GM23338 (cell line): ENCODE data around the gene TRABD2A. TPM values are rescaled to one million over a fixed set of nuclear protein-coding genes. Genes with fewer than 3 reads are reported as not detected.

Source experiments
- ATAC-seq: fragments of 200-7000 bp; cut with Tn5 transposase; 3 replicates; pipeline ENCODE4 v1.9.1; 2020
- DNase-seq: peaks from one replicate; pipeline ENCODE4 v3.0.0-alpha.2; 2015; ENCODE audit warnings: low spot score
- H2AFZ ChIP-seq: fragments of 200-600 bp; sonication (generic); 2 replicates; pipeline ENCODE4 v1.8.0; 2016; ENCODE audit warnings: antibody characterized with exemption, mild to moderate bottlenecking, moderate library complexity
- H3F3A ChIP-seq: fragments of 200-600 bp; sonication (generic); replicated peaks from 2 replicates; pipeline ENCODE4 v1.8.0; 2017; ENCODE audit warnings: antibody characterized with exemption, mixed run types, low read depth
- H3K27ac ChIP-seq: fragments of 200-600 bp; sonication (generic); 2 replicates; pipeline ENCODE4 v1.6.1; 2016; ENCODE audit warnings: low read depth
- H3K27me3 ChIP-seq: fragments of 200-600 bp; sonication (generic); 2 replicates; pipeline ENCODE4 v1.8.0; 2016; ENCODE audit warnings: mild to moderate bottlenecking, mixed run types, moderate library complexity; ENCODE audit not compliant: insufficient read depth
- H3K36me3 ChIP-seq: fragments of 200-600 bp; sonication (generic); 2 replicates; pipeline ENCODE4 v1.8.0; 2016; ENCODE audit warnings: mild to moderate bottlenecking; ENCODE audit not compliant: insufficient read depth
- H3K4me1 ChIP-seq: fragments of 200-600 bp; sonication (generic); 2 replicates; pipeline ENCODE4 v1.8.0; 2016; ENCODE audit warnings: mild to moderate bottlenecking, moderate library complexity; ENCODE audit not compliant: insufficient read depth
- H3K4me2 ChIP-seq: fragments of 200-600 bp; sonication (generic); 2 replicates; pipeline ENCODE4 v1.7.1; 2017; ENCODE audit warnings: mixed run types
- H3K4me3 ChIP-seq: fragments of 200-600 bp; sonication (generic); 2 replicates; pipeline ENCODE4 v1.6.1; 2016; ENCODE audit warnings: mixed run types
- H3K79me2 ChIP-seq: fragments of 200-600 bp; sonication (generic); replicated peaks from 2 replicates; pipeline ENCODE4 v1.8.0; 2017; ENCODE audit warnings: mild to moderate bottlenecking; ENCODE audit not compliant: insufficient read depth
- H3K9me2 ChIP-seq: fragments of 200-600 bp; sonication (generic); 2 replicates; pipeline ENCODE4 v1.8.0; 2017; ENCODE audit not compliant: insufficient read depth
- H4K20me1 ChIP-seq: fragments of 200-600 bp; sonication (generic); replicated peaks from 2 replicates; pipeline ENCODE4 v1.8.0; 2017; ENCODE audit warnings: mild to moderate bottlenecking; ENCODE audit not compliant: insufficient read depth
- H3K27ac Mint-ChIP-seq: 2 replicates; pipeline ENCODE4 v1.8.0; 2020; ENCODE audit warnings: inconsistent platforms, mild to moderate bottlenecking, moderate library complexity, mixed read lengths
- H3K27me3 Mint-ChIP-seq: 3 replicates; pipeline ENCODE4 v1.8.0; 2022; ENCODE audit warnings: low read depth, mild to moderate bottlenecking, moderate library complexity, mixed read lengths, inconsistent platforms; ENCODE audit not compliant: insufficient read depth, poor library complexity
- H3K36me3 Mint-ChIP-seq: 3 replicates; pipeline ENCODE4 v1.8.0; 2021; ENCODE audit warnings: low read depth, mild to moderate bottlenecking, inconsistent platforms, moderate library complexity, mixed read lengths
- H3K4me1 Mint-ChIP-seq: 3 replicates; pipeline ENCODE4 v1.8.0; 2020; ENCODE audit warnings: mild to moderate bottlenecking, inconsistent platforms, mixed read lengths
- H3K4me3 Mint-ChIP-seq: 3 replicates; pipeline ENCODE4 v1.8.0; 2021; ENCODE audit warnings: moderate library complexity, mild to moderate bottlenecking, inconsistent platforms, mixed read lengths
- H3K9me3 Mint-ChIP-seq: 3 replicates; pipeline ENCODE4 v1.8.0; 2020; ENCODE audit warnings: moderate library complexity, mild to moderate bottlenecking, inconsistent platforms, mixed read lengths
- CREB1 ChIP-seq: fragments of 250-450 bp; sonication (Bioruptor Pico); IDR thresholded peaks from 2 replicates; pipeline ENCODE4 v1.5.0; 2020; ENCODE audit warnings: low read depth, mild to moderate bottlenecking, moderate library complexity
- EZH2 ChIP-seq: fragments of 200-600 bp; sonication (generic); IDR thresholded peaks from one replicate; pipeline ENCODE4 v1.8.0; 2017; ENCODE audit warnings: antibody characterized with exemption, mild to moderate bottlenecking, low read depth; ENCODE audit not compliant: unreplicated experiment
- EZH2phosphoT487 ChIP-seq: fragments of 200-600 bp; sonication (generic); IDR thresholded peaks from one replicate; pipeline ENCODE4 v1.8.1; 2018; ENCODE audit warnings: antibody characterized with exemption; ENCODE audit not compliant: unreplicated experiment
- JUNB ChIP-seq: IDR thresholded peaks from one replicate; pipeline ENCODE4 v1.6.1; 2016; ENCODE audit warnings: antibody characterized with exemption; ENCODE audit not compliant: unreplicated experiment
- NANOG ChIP-seq: IDR thresholded peaks from 2 replicates; pipeline ENCODE4 v1.6.1; 2016; ENCODE audit warnings: antibody characterized with exemption, borderline replicate concordance
- REST ChIP-seq: IDR thresholded peaks from one replicate; pipeline ENCODE4 v1.6.1; 2018; ENCODE audit warnings: antibody characterized with exemption; ENCODE audit not compliant: unreplicated experiment
- ZNF331 ChIP-seq: fragments of 250-450 bp; sonication (Bioruptor Pico); IDR thresholded peaks from 2 replicates; pipeline ENCODE4 v1.5.0; 2020; ENCODE audit warnings: low read depth, mild to moderate bottlenecking, moderate library complexity
- ZNF462 ChIP-seq: fragments of 250-450 bp; sonication (Bioruptor Pico); IDR thresholded peaks from 2 replicates; pipeline ENCODE4 v1.5.0; 2020; ENCODE audit warnings: mild to moderate bottlenecking, moderate library complexity
- polyA plus RNA-seq: library from polyadenylated mRNA; unstranded; fragments of >200 nt; fragmentation: Nextera tagmentation; extraction: Ambion mirVana; gene quantifications from 2 replicates; pipeline ENCODE4 v1.2.1, GENCODE V29; 2016
- total RNA-seq: library from RNA; depleted of rRNA; stranded (reverse); fragments of >200 nt; shearing (Covaris generic); gene quantifications from 2 replicates; pipeline ENCODE4 v1.2.3, GENCODE V29; 2014

The TRABD2A gene
- total and polyA plus RNA-seq, 2 experiments from 2014 or later: 5.5 to 12.1 TPM

GRCh38 chr2:84874381-84875212, 6.3 kb downstream of the TRABD2A start:
- no peak for DNase-seq
- ATAC-seq: no peak
- H3K36me3 ChIP-seq: no peaks in the 10 kb centered on the region
- no peaks in the 10 kb centered on the region for H3K4me1 Mint-ChIP-seq
- no peaks in the 10 kb centered on the region for H3K9me2 ChIP-seq
- no peak overlapping the region for H3K4me3 Mint-ChIP-seq
- no peak overlapping the region for H3K4me2 ChIP-seq
- H3K27ac ChIP-seq: no peak overlapping the region
- H3K27me3 Mint-ChIP-seq: peaks cover 28% of the 10 kb centered on the region
- H4K20me1 ChIP-seq: peaks cover 5% of the 10 kb centered on the region; the same call in 1 of the 2 replicates
- H3K27ac Mint-ChIP-seq: no peak overlapping the region
- 0 out of 2 replicates have a peak, but pooled peaks cover 3% of the 10 kb centered on the region for H3F3A ChIP-seq
- H3K27me3 ChIP-seq: peaks cover 35% of the 10 kb centered on the region
- no peak overlapping the region for H2AFZ ChIP-seq
- H3K4me3 ChIP-seq: no peak overlapping the region
- no peaks in the 10 kb centered on the region; the same call in 1 of the 2 replicates for H3K79me2 ChIP-seq
- no peaks in the 10 kb centered on the region for H3K36me3 Mint-ChIP-seq
- TF ChIP-seq REST (no peak), JUNB (no peak), ZNF331 (CRISPR knock-in tag) (no peak), EZH2phosphoT487 (no peak), CREB1 (CRISPR knock-in tag) (no peak), NANOG (no peak)
- H3K4me1 ChIP-seq: no peaks in the 10 kb centered on the region; the same call in 1 of the 2 replicates
- H3K9me3 Mint-ChIP-seq: no peaks in the 10 kb centered on the region

- H3K27me3 Mint-ChIP-seq: peaks cover 15% of the 10 kb centered on the region
- H3K36me3 Mint-ChIP-seq: no peaks in the 10 kb centered on the region
- TF ChIP-seq EZH2: no peak
- TF ChIP-seq JUNB: no peak
- TF ChIP-seq ZNF331 (CRISPR knock-in tag): no peak
- no peak for TF ChIP-seq ZNF462 (CRISPR knock-in tag)
- no peak overlapping the region for H3K27ac Mint-ChIP-seq
- no peak overlapping the region for H3K4me3 ChIP-seq
- H3K4me1 ChIP-seq: no peaks in the 10 kb centered on the region
- no peaks in the 10 kb centered on the region for H3K9me2 ChIP-seq
- no peak overlapping the region for H3K27ac ChIP-seq
- no peaks in the 10 kb centered on the region for H3K36me3 ChIP-seq
- no peak overlapping the region for H2AFZ ChIP-seq
- no peaks in the 10 kb centered on the region for H3K4me1 Mint-ChIP-seq
- no peaks in the 10 kb centered on the region for H3F3A ChIP-seq
- no peaks in the 10 kb centered on the region; the same call in 1 of the 2 replicates for H3K79me2 ChIP-seq
- H3K4me3 Mint-ChIP-seq: no peak overlapping the region
- peaks cover 23% of the 10 kb centered on the region for H3K27me3 ChIP-seq
- no peak overlapping the region for H3K4me2 ChIP-seq
- no peak for DNase-seq
- ATAC-seq: no peak
- no peaks in the 10 kb centered on the region for H4K20me1 ChIP-seq
- H3K9me3 Mint-ChIP-seq: no peaks in the 10 kb centered on the region
Measured at GRCh38 chr2:84873350-84873749, 7.5 kb downstream of the TRABD2A start.
